ENCODE measurements around the gene SERPINB2.
A peak's percentile ranks its signal among the peaks of the same experiment; 100 is the strongest.

The SERPINB2 gene, protein sequence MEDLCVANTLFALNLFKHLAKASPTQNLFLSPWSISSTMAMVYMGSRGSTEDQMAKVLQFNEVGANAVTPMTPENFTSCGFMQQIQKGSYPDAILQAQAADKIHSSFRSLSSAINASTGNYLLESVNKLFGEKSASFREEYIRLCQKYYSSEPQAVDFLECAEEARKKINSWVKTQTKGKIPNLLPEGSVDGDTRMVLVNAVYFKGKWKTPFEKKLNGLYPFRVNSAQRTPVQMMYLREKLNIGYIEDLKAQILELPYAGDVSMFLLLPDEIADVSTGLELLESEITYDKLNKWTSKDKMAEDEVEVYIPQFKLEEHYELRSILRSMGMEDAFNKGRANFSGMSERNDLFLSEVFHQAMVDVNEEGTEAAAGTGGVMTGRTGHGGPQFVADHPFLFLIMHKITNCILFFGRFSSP

DNA sequence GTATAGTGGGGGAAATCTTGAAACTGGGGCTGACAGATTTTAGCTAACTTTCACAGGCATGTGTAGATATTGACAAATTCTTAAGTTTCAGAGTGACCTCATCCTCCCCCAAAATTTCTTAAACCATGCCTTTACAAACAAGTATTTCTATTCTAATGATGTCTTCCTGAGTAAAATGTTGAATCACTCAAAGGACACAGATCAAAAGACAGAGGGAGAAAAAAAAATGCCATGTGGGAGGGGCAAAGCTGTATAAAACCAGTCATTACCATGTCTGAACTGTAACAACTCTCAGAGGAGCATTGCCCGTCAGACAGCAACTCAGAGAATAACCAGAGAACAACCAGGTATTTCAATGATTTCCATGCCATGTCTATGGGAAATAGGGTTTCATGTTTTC lies at the start of gene SERPINB2:
Gene SERPINB2, plus strand, starts transcription at position 282 of the 400 bp plus-strand sequence. CDS start 3,740 bp downstream, outside the sequence.
- DNase-seq = no peak

DNA sequence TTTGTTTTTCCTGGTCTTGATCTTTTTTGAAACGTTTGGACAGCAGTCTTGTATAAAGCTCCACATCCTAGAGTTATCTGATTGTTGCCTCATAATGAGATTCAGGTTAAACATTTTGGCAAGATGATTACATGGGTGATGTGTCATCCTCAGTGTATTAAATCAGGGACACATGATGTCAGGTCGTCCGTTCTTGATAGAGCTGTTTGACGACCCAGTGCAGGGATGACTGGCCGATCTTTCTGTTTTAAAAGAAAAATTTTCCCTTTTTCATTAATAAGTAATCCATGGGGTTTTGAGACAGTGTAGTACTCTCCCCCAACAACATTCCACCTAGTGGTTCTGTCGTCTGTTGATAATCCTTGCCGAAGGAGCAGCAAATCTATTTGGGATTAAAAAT lies 44.5 kb upstream of the SERPINB2 start:
- DNase-seq = no peak

DNA sequence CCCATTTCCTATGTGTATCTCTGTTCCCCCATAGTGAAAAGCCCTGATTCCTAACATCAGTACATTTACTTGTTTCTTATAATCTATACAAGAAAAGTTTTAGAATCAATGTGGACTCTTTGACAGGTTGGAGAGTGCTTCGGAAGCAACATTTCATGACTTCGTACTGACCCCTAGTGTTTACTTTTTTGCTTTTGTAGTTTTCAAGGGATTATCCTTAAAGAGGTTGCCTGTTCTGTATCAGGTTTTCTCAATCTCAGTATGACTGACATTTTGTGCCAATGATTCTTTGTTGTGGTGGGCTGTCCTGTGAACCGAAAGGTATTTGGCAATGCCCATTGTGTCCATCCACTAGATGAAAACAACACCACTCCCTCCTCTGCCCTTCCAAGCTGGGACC lies 43.3 kb upstream of the SERPINB2 start:
- peak in 1 of 2 experiments; percentile 24 for DNase-seq

DNA sequence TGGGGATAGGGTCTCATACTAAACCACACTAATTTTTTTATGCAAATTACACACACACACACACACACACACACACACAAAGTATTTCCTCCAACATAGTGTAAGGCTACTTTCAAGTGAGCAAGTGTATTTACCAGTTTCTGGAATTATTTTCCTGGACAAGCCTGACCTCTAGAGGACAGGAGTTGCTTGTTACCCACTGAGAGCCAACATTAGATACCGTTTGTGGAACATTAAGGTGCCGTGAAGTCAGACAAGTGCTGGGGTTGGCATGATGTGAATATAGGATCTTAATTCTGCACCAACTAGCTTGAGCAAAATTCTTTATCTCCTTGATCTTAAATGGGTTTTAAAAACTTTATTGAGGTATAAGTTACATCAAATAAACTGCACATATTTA lies 39.3 kb upstream of the SERPINB2 start:
- DNase-seq = peak; percentile 10 to 29

DNA sequence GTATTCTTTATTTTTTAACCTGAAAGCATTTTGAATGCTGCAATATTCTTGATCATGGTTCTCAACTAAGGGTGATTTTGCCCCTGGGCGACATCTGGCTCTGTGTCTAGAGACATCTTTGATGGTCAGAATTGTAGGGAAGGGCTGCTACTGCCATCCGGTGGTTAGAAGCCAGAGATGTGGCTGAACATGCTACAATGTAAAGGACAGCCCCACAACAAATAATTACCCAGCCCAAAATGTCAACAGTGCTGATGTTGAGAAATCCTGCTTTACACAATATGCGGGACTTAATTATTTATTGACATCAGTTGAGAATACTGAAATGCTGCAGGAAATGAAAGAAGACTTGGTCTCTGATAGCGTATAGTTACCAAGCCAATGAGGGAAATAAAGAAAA lies 37.5 kb upstream of the SERPINB2 start:
- peak in 1 of 2 experiments; percentile 25 for DNase-seq

DNA sequence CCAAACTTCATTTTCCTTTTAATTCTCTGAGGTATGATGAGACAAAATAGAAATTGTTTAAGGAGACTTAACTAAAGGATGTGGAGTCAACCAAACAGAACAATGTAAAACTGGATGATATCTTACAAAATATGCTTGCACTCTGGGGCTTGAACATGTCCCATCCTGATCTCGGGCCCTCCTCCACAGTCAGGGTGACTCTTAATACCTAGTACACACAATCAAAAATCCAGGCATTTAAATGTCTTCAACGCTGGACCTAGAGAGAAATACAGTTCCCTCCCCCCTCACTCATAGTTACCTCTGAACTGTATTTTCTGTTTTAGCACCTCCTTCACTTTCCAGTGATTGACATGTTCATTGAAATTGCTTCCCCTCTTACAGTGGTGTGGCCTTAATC lies 36.9 kb upstream of the SERPINB2 start:
- no peak for DNase-seq

DNA sequence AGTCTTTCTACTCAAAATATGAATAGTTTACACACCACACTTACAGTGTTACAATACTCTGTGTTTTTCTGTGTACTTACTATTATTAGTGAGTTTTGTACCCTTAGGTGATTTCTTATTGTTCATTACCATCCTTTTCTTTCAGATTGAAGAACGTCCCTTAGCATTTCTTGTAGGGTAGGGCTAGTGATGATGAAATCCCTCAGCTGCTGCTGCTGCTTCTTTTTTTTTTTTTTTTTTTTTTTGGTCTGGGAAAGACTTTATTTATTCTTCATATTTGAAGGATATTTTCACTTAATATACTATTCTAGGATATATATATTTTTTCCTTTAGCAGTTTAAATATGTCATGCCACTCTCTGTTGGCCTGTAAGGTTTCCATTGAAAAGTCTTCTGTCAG lies 29.0 kb upstream of the SERPINB2 start:
- DNase-seq = no peak

DNA sequence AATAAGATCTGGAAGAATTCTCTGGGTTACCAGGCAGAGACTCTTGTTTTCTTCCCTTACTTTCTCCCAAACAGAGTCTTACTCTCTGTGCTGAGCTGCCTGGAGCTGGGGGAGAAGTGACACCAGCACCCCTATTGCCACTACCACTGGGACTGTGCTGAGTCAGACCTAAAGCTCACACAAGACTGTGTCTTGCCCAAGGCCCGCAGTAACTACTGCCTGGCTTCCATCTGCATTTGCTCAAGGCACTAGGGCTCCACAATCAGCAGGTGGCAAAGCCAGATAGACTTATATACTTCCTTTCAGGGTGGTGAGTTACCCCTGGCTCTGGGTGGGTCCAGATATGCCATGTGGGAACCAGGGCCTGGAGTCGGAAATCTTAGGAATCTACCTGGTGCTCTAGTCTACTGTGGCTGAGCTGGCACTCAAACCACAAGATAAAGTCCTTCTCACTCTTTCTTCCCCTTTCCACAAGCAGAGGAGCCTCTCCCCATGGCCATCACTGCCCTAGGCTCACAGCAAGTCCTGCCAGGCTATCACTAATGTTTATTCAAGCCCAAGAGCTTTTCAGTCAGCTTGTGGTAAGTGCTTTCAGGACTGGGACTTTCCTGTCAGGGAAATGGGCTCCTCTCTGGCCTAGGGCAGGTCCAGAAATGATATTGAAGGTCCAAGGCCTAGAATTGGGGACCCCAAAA lies 27.6 kb upstream of the SERPINB2 start:
- DNase-seq = no peak

DNA sequence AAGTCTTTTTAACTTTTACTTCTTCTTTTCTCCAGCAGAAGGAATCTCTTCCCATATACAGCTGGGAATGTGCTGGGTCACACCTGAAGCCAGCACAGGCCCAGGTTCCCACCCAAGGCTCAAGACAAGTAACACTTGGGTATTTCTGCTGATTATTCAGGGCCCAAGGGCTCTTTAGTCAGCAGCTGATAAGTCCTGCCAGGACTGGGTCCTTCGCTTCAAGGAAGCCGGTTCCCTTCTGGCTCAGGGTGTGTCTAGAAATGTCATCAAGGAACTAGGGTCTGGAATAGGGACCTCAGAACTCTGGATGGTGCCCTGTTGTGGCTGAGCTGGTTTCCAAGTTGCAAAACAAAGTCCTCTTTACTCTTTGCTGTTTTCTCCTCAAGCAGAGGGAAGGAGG lies 27.0 kb upstream of the SERPINB2 start:
- no peak for DNase-seq

DNA sequence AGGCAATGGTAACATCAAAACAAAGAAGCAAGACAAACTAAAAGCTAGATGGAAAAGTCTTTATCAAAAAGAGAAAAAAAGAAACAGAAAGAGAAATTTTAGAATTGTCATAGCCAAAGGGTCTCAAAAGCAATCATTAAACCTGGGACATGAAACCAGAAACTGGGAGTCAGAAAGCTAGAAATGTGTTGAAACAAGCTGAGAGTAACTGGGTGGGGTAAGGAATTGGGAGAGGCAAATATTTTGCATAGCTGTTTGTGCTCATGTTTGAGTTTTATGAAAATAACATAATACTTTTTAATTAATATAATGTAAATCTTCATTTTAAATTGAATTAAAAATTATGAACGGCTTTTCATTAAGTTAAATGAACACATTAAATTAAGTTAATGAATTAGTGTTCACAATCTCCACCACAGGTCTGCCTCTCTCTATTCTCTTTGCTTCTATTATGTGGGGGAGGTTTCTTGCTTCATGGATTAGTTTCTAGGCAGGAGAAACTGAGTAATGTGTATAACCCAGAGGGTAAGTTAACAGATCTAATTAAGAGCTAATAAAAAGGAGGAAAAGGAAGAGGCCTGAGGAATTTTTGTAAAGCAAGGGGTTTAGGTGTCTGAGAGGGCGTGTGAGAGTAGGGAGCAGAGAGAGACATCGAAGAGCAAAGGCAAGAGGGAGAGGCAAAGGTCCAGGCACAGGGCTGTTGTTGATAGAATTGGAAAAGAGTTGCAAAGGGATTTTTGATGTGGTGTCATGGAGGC lies 20.0 kb upstream of the SERPINB2 start:
- no peak for DNase-seq

DNA sequence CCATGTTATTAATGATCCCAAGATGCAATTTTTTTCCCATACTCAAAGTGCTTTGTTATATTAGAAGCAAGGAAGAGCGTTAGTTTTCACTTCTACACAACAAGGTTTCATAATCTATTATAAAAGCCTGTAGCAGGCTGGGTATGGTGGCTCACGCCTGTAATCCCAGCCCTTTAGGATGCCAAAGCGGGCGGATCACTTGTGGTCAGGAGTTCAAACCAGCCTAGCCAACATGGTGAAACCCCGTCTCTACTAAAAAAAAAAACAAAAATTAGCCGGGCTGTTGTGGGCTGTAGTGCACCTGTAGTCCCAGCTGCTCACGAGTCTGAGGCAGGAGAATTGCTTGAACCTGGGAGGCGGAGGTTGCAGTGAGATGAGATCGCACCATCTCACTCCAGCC lies 19.0 kb upstream of the SERPINB2 start:
- no peak for DNase-seq

DNA sequence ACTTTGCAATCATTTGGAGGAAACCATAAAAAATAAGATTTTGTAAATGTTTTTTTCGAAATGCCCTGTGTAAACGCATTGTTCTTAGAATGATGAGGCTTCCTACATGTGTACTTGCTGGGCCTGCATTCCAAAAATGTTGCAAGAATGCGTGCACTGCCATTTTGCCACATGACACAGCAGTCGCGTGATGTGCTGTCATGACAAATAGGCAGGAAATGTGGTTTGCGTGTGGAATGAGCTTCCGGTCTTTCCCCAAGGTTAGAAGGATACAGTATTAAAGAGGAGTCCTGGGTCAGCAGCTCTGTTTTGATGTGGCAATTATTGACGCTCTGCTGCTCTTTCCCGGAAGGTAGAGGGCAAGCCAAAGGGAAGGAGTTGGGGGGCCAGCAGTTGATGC lies 18.1 kb upstream of the SERPINB2 start:
- no peak for DNase-seq

DNA sequence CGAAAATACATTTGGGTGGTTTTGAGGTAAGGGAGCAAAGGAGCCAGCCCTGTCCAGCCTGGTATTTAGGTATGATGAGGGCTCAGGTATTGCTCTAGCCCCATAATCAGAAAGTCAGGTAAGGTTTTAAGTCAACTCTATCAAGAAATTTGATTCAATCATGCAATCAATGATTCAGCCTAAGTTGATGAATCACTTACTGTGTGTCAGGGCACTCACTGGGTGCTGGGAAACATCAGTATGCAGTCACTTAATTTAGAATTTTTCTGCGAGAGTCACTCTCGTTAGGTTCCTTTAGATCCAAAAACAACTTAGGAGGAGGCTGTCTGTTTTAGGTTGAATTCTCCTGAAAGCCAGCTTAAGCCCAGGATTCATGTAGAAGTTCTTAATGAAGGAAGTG lies 17.7 kb upstream of the SERPINB2 start:
- no peak for DNase-seq

DNA sequence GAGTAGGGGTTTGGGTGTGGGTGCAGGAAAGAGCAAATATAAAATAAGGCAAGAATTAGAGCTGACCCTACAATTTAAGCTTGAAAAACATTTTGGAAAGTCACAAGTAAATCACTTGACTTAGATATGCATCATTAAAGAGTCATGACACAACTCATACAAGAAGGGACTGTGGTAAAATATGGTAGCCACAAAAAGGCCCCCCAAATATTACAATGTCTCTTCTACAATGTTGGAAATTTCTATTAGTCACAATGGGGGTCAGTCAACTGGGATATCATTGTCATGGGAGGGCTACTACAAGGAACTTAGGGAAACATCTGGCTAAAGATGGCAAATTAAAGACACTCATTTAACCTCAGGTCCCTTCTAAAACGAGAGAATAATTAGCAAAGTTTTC lies 15.7 kb upstream of the SERPINB2 start:
- DNase-seq = no peak

DNA sequence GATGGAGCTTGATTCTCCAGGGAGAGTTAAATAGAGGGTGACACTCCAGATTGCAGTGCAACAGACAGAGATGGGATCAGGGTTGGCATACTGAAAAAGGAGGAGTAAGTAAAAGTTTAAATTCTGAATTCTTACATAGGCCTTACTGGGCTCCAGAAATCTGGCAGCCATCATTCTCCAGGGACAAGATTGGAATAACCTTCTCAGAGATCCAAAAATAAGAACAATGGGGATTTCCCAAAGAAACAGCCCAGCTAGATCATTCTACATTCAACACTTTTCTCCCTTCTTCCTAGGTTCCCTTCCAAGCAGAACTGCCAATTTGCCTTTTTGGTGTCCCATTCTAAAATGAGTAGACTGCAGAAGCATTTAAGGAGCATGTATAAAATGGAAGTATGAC lies 14.9 kb upstream of the SERPINB2 start:
- DNase-seq = no peak

DNA sequence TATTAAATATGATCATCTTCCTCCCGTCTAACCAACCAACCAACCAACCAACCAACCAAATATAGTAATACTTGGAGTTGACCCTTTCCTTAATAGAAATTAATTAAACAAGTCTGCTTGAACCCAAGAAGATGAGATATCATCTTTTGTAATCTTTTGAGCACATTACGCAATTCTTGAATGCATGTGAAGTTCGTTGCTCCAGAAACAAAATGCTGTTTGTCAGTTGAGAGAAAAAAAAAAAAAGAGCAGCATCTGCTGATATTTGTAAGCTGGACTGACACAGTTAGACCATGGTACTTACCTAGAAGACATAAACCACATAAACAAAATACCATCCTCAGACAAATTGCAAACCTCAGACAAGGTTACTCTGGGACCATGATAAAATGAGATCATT lies 9.2 kb upstream of the SERPINB2 start:
- no peak for DNase-seq

DNA sequence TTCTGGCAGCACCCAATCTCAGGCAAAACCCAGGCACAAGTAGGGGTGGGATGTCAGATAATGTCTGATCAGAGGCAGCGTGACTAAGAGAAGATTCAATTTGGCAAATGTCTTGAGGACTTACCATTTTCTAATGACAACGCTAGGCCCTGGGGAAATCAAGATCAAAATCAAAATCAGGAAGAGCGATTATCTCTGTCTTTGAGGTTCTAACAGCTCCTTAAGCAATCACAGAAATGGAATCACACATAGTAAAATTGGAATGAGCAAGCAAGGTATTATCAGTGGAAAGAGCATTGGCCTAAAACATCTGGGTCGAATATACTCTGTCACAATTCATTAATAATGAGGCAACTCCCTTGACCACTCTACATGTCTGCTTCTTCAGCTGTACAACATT lies 8.6 kb upstream of the SERPINB2 start:
- DNase-seq = no peak

DNA sequence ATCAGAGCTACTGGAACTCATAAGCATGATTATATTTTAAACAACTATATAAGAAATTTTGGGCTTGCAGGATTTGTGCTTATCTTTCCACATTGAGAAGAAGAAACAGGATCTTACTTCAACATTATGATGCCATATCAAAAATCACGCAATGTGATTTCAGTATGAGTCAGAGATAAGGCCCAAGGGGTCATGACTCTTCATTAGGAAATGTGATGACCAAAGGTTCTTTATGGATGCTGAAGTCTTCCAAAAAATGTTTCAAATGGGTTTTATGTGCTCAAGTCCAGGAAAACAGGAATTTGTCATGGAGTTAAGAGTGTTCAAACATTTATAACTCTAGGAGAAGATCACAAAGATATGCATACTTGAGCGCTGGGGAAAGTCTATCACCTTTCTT lies 7.8 kb upstream of the SERPINB2 start:
- DNase-seq = no peak

DNA sequence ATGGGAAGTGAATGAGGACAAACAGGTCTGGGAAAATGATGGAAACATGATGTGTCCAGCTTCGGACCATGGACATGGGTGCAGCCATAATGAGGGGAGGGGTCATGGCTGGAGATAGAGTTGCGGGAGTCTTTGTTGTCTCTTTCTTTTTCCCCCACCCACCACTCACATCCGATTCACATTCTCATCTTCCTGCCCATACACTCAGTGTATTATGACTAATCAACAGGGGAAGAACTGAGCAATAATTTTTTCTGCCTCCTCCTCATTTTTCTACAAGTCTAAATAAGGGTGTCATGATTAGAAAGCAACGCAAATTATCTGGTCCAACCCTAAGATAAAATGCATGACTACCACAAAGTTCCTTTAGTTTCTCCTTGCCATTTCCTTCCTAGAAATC lies 5.7 kb upstream of the SERPINB2 start:
- no peak for DNase-seq

DNA sequence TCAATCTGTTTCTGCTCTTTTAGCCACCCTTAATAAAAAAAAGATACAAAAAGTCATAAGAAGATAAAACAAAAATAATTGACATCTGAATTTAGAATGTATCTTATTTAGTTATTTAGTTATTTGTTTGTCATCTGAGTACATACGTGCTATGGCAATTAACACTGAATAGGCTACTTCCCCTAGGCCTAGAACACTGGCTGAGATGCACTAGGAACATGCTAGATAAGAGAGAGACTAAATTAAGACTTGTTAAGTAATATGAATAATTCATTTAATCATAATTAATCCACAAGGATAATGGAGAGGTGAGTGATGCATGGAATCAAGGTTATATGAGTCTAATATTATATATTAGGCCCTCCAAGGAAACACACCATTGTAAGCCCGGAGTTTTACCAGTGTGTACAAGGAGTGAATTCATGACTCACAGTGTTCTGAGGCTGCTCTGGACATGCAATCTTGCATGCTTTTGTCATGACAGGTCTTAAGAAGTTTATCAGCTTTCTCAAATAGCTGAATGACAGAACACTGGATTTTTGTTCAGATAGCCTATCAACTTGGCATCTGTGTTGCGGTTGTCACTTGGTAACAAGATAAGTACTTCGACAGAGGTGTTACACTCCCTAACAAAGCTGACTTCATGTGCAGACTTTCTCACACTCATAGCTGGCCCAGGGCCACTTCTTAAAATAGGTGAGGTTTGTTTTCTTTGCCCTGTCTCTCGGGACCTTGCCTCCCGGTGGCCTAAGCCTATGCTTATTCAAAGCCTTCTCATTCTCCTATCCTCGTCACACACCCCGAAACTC lies 5.0 kb upstream of the SERPINB2 start:
- peak; percentile 38 to 50 for DNase-seq

DNA sequence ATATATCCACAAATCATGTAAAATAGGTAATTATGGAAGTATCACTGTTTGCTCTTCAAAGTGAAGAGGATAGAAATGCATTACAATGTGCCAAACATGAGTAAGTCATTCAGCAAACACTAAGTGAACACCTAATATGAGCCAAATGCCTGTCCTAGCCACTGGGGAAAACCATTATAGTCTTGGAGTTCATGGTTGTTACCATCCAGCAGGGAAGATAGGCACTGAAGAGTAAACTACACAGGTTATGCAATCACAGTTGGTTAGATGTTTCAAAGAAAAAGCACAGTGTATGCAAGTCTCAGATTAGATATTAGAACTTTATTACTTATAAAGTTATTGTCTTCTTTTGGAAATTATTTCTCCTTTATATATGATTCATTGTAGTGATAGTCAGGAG lies 3.9 kb upstream of the SERPINB2 start:
- no peak for DNase-seq

DNA sequence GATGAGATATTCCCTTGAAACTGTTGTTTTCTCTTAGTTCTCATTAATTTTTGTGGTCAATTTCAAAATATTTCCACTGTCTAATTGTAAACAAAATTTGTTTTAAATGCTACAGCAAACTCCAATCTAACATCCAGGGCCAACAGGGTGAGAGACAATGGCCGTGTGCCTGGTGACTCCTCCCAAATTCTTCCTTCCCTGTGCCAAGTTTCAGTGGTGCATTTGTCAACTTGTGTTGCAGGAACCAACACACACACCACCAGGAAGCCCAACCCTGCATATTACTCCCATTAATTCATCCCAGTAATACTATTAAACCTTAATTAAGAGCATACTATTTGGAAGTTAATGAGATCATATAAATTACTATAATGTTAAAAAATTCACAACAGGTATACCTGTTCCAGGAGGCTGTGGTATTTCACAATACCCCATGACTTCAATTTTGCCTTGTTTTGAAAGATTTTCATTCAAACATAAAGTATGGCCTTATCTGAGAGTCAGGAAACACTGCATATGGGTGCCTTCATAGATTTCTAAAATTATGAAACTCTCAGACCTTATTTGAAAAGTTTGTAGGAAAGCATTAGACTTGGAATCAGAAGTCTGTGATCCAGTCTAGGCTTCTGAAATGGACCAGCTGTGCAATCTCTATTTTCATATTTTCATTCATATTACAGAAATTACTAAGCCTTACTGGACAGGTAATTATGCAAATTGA lies 1.1 kb downstream of the SERPINB2 start:
- no peak for DNase-seq

Data from SW 1271 (cell line).